ENCODE data around the gene RASSF7.

RASSF7 gene

DNA sequence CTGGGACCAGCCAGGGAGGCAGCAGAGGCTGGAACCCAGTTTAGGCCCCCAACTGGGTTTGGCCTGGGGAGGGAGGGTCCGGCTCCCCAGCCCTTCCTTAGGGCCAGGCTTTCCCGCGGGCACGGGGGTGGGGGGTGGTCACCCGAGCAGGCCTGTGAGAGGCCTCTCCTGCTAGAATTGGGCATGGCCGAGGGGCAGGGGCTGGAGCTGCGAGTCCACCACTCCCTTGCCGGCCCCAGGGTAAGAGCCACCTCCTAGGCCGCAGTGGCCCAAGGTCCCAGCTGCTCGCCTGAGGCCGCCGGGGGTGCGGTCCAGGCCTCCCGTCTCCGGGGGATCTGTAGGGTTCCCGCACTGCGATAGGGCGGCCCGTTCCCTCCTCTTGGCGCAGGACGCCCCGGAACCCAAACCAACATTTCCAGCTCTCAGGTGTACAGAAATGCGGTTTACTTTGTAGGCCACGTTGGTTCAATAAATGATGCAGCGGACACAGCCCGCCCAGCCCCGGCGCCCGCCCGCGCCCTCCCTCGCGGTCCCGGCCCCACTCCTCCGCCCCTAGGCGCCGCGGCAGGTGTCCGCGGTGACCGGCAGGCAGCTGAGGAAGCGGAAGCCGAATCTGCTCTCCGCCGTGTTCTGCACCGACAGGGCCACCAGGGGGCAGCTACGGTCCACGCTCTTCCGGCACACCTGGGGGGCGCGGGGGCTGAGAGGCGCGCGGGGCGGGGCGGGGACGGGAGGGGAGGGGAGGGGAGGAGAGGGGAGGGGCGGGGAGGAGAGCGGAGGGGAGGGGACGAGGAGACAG lies 6.1 kb upstream of the RASSF7 start:
- DNase-seq (ENCODE audit: extremely low read depth, low read depth), result no peak
- TF ChIP-seq, protein P1, sequence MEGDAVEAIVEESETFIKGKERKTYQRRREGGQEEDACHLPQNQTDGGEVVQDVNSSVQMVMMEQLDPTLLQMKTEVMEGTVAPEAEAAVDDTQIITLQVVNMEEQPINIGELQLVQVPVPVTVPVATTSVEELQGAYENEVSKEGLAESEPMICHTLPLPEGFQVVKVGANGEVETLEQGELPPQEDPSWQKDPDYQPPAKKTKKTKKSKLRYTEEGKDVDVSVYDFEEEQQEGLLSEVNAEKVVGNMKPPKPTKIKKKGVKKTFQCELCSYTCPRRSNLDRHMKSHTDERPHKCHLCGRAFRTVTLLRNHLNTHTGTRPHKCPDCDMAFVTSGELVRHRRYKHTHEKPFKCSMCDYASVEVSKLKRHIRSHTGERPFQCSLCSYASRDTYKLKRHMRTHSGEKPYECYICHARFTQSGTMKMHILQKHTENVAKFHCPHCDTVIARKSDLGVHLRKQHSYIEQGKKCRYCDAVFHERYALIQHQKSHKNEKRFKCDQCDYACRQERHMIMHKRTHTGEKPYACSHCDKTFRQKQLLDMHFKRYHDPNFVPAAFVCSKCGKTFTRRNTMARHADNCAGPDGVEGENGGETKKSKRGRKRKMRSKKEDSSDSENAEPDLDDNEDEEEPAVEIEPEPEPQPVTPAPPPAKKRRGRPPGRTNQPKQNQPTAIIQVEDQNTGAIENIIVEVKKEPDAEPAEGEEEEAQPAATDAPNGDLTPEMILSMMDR (IDR thresholded peaks at IDR 0.05; ENCODE audit: low read depth, low read length), result peak; percentile 50

DNA sequence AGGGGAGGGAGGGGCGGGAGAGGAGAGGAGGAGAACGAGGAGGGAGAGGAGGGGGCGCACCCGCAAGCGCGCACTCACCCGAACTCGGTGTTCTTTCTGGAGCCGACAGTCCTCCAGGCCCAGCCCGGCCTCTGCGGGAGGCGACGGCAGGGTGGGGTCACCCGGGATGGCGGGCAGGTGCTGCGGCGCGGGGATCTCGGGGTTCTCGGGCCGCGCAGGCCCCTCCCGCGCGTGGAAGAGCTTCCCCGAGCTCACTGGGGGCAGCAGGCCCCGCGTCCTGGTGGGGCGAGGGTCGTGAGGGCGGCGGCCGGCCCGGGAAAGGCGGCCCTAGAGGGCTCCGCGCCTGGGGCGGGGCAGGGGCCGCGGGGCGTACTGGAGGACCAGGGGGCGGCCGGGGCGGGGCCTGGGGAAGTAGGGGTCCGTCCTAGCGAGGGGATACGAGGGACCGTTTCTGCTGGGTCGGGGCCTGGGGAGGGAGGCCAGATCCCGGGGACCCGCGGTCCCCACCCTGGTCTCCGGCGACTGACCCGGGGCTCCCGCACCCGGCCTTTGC lies 5.5 kb upstream of the RASSF7 start:
- TF ChIP-seq, protein P1 (IDR thresholded peaks at IDR 0.05; ENCODE audit: low read depth, low read length), result no peak
- DNase-seq (ENCODE audit: extremely low read depth, low read depth), result no peak

DNA sequence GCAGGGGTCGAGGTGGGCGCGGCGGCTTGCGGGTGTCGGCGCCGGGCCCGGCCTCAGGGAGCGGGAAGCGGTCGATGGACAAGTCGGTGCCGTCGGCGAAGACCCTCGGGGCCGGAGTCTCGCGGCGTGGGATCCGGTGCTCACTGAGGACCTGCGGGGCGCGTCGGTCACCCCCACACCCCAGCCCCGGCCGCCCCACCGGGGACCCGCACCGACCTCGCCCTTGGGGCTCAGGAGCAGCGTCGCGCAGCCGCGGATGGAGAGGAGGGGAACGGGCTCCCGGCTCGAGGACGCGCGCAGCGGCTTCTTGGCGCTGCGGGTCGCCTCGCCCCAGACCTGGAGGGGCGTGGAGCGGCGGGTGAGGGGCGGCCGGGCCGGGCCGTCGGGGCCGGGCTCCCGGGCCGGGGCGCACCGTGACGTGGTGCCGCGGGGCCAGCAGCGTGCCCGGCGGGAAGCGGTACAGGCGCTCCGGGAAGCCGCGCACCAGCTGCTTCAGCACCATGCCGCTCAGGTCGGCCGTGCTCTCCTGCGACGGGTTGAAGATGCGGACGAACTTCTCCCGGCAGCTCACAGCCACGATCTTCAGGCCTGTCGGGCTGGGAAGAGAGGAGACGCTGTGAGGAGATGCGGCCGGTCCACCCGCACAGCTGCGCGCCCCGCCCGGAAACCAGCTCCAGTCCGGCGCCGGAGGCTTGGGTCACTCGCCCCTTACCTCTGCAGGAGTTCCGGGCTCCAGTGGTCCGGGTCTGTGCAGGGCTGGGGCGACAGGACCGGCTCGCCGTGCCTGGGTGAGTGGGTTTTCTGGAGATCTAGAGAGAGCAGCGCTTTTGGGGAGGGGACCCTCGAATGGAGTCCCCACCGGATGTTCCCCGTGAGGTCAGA lies 4.7 kb upstream of the RASSF7 start:
- DNase-seq (ENCODE audit: extremely low read depth, low read depth), result no peak
- TF ChIP-seq, protein P1 (IDR thresholded peaks at IDR 0.05; ENCODE audit: low read depth, low read length), result no peak

DNA sequence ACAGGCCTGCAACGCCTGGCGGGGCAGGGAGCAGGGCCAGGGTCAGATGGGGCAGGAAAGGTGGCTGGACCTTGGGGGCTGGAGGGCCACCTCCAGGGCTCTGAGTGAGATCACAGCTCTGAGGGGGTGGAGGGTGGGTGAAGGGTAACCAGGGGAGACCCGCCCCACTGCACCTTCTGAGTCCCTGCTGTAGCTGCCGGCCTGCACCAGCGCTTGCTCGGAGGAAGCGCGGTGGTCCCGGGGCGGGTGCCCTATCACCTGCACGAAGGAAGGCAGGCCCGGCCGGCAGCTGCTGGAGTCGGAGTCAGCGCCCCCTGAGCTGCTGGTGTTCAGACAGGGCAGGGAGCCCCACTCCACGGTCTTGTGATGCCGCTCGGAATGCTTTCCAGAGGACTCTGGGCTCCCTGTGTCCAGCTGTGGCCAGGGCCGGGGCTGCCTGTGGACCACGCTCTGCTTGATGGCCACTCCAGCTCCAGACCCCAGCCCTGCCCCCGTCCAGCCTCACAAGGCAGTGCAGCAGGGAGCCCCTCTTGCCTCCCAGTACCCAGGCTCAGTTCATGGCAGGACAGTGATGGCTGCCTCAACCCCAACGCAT lies 4.0 kb upstream of the RASSF7 start:
- DNase-seq (ENCODE audit: extremely low read depth, low read depth), result no peak
- TF ChIP-seq, protein P1 (IDR thresholded peaks at IDR 0.05; ENCODE audit: low read depth, low read length), result no peak

DNA sequence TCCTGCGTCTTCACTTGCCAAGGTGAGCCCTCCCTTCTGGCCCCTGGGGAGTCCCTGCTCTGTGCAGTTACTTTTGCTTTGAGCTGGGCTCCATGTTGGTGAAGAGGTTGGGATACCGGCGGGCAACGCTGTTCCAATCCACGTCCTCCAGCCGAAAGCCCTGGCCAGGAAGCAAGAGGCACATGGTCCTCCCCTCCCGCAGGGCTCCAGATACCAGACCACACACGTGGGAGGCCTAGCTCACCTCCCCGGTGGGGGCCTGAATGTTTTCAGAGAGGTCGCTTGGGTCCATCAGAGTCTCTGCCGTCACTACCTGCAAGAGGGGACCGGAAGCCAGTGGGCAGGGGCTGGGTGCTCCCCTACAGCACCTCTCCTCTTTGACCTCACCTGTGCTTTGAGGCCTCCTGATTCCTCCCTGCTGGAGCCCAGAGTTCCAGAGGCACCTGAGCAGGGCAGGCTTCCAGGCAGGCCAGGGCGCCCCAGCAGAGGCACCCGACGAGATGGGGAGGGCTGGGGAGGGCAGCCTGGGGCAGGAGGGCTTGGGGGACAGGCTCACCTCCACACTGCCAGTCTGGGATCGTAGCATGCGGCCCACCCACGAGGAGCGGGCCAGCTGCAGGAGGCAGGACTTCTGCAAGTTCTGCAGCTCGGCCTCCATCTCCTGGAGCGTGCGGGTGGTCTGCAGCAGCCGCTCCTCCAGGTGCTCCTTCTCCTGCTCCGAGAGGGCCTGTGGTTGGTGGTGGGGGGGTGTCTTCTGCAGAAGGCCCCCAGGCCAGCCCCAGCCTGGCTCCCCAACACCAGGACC lies 3.2 kb upstream of the RASSF7 start:
- TF ChIP-seq, protein P1 (IDR thresholded peaks at IDR 0.05; ENCODE audit: low read depth, low read length), result no peak
- DNase-seq (ENCODE audit: extremely low read depth, low read depth), result no peak

DNA sequence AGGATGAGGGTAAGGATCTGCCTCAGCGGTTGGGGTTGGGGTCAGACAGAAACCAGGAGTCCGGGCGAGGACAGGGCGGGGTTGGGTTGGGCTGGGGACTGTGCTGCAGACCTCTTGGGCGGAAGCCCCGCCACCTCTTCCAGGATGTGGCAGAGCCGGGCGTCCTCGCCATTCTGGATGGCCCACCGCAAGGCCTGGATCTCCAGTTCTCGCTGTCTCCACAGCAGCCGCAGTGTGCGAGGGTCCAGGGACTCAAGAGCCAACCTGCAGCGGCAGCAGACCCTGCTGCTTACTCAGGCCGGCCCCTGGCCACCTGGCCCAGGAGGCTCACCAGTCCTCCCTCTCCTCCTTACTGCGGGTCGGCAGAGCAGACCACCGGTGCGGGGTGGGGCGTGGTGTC lies 2.3 kb upstream of the RASSF7 start:
- no peak for DNase-seq (ENCODE audit: extremely low read depth, low read depth)
- TF ChIP-seq, protein P1 (IDR thresholded peaks at IDR 0.05; ENCODE audit: low read depth, low read length), result no peak

All from AG09319 (cell line).